ENCODE results near the gene KIF25.

Gene KIF25

DNA sequence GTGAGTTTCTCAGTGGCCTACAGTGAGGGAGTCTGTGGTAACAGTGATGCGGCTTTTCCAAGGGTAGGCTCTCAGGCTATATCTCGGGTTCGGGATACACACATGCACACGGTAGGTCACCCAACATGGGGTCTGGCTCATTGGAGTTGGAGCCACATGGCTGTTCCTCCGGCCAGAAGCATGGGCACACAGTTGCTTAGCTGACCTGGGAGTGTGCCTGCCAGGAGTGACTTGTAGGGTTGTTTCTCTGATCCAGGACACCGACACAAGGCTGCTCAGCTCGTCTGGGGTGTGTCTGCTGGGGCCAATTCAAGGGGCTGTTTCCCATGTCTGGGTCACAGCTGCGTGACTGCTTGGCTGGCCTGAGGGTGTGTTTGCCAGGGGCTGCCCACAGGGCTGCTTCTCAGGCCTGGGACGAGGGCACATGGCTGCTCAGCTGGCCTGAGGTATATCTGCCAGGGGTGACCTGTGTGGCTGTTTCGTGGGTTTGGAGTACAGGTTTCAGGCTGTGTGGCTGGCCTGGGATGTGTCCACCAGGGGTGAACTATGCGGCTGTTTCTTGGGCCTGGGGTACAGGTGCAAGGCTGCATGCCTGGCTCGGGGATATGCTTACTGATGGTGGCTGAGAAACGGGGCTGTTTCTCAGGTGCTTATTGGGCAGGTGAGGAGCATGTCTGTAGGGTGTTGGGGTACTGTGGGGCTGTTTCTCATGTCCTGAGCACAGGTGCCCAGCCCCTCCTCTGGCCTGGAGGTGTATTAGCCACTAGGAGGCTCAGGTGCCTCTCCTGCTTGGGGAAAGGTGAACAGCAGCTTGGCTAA lies 15.2 kb downstream of the KIF25 start:
- Mint-ChIP-seq H3K36me3 (ENCODE audit: low read depth) (no peaks in the 10 kb centered on the region), H3K27me3 (no peaks in the 10 kb centered on the region), H3K27ac (no peak overlapping the region), H3K4me1 (ENCODE audit: low read depth) (no peaks in the 10 kb centered on the region), H3K9me3 (peaks cover 65% of the 10 kb centered on the region), H3K4me3 (no peak overlapping the region)
- intact Hi-C loops (cut with micrococcal nuclease): no loop called here

DNA sequence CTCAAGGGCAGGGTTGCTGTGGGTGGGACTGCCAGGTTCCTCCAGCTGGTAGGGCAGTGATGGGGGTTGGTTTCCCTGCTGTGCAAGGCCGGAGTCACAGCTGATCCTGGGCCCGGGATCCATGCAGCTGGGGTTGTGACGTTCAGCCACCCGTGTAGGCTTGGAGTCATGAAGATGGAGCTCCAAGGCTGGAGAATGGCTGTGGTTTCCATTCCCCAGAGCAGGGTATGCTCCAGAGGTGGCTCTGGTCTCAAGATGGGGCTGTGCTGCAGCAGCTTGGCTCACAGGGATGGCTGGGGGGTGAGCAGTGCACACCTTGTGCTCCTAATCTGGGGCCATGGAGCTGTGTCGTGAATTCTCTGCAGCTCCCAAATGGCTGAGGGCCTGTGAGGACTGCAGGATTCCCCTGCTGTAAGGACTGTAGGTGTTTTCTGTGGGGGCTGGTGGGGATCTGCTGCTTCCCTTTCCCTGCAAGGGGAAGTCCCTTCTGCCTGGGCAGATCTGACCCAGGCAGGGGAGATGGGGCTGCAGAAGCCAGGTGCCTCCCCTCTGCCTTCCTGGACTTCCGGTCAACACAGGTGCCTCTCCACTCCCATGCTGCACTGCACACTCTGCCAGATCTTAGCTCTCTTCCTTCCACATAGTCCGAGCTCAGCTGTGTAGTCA lies 15.9 kb downstream of the KIF25 start:
- intact Hi-C loops (cut with micrococcal nuclease): no loop called here
- no peaks in the 10 kb centered on the region for H3K36me3 Mint-ChIP-seq (ENCODE audit: low read depth)
- H3K9me3 Mint-ChIP-seq: peaks cover 67% of the 10 kb centered on the region
- no peaks in the 10 kb centered on the region for H3K4me1 Mint-ChIP-seq (ENCODE audit: low read depth)
- no peaks in the 10 kb centered on the region for H3K27me3 Mint-ChIP-seq
- H3K27ac Mint-ChIP-seq: no peak overlapping the region
- H3K4me3 Mint-ChIP-seq: no peak overlapping the region

DNA sequence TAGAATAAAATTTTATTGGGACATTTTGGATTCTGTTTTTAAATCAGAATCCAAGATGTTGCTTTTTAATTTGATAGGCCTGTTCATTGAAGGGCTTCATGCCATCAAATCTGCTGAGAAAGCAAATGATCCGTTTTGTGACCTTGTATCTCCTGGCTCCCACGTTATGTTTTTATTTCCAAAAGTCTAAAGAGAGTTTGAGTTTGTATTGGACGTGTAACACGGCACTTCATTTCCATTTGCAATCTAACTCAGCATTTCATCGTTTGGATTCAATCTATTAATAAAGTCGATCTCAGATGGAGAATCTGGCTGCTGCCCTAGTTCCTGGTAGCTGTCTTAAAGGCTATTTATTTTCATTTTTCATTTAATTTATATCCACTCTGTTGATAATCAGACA lies 17.0 kb downstream of the KIF25 start:
- Mint-ChIP-seq H3K4me3 (no peak overlapping the region), H3K36me3 (ENCODE audit: low read depth) (no peaks in the 10 kb centered on the region), H3K9me3 (peaks cover 76% of the 10 kb centered on the region), H3K4me1 (ENCODE audit: low read depth) (no peaks in the 10 kb centered on the region), H3K27me3 (no peaks in the 10 kb centered on the region), H3K27ac (no peak overlapping the region)
- intact Hi-C loops (cut with micrococcal nuclease): no loop called here

DNA sequence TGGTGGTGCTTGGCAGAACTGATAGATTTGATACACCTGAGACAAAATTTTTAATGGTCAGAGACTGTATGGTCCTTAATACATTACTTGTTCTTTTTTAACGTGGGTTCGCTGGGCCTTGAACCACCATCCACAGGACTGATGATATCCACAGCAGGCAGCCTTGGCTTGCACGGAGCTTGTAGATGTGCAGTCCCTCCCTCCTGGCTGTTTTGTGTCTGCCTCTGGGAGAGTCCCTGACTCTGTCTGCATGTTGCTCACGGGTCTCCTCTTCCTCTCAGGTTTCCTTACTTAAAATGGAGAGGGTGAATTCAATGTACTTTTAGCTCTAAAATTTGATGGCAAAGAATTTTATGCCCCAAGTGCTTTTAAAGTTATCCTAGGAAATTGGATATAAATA lies 17.5 kb downstream of the KIF25 start:
- no peaks in the 10 kb centered on the region for H3K4me1 Mint-ChIP-seq (ENCODE audit: low read depth)
- no peak overlapping the region for H3K27ac Mint-ChIP-seq
- intact Hi-C loops (cut with micrococcal nuclease): no loop called here
- H3K27me3 Mint-ChIP-seq: peaks cover 1% of the 10 kb centered on the region
- H3K4me3 Mint-ChIP-seq: no peak overlapping the region
- H3K36me3 Mint-ChIP-seq (ENCODE audit: low read depth): no peaks in the 10 kb centered on the region
- H3K9me3 Mint-ChIP-seq: peaks cover 74% of the 10 kb centered on the region

DNA sequence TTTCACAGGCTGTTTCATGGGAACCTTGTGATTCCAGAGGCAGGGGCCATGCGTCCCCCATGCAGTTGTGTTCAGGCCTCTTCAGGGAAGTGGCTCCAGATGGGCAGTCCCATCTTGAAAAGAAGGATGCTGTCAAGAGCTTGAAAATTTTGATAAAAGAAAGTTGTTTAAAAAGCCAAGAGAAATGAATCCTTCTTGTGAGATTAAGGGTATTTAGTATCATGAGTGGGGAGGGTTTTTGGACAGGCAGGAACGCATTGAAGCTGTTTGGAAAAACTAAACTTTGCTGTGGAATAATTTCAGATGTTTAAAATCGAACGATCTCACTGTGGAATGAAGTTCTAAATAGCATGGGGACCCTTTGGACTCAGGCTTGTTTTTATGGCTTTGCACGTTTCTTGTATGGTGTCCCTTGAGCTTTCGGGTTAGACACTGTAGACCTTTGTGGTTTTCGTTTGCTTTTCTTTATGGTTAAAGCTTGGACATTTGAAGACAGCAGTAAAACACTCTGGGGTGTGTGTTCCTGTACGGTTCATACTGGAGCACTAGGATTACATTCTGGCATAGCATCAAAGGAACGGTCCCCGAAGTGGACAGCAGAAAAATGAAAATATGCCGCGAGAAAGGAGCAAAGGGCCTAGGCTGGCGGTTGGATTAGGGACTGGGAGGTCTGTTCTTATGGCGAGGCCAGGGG lies 18.2 kb downstream of the KIF25 start:
- H3K27ac Mint-ChIP-seq: no peak overlapping the region
- intact Hi-C loops (cut with micrococcal nuclease): no loop called here
- H3K4me3 Mint-ChIP-seq: no peak overlapping the region
- H3K36me3 Mint-ChIP-seq (ENCODE audit: low read depth): no peaks in the 10 kb centered on the region
- H3K27me3 Mint-ChIP-seq: peaks cover 2% of the 10 kb centered on the region
- peaks cover 68% of the 10 kb centered on the region for H3K9me3 Mint-ChIP-seq
- H3K4me1 Mint-ChIP-seq (ENCODE audit: low read depth): no peaks in the 10 kb centered on the region

DNA sequence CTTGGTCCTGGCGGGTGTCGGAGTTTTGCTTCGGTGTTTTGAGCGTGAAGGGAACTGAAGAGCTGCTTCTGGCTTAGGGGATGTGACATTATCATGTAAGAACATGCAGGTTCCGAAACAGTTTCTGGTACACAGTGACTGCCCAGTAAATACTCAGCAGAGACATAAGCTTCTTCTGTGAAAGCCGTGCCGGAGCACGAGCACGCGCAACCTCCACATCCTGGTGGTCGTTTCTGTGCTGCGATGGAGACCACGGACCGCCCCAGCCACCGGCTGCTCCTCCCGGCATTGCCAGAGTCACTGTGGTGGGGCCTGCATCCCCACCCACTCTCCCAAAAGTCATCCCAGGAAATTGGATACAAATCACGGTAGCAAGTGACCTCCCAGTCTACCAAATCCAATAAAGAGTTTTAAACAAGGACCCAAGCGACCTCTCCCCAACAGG lies 18.7 kb downstream of the KIF25 start:
- Mint-ChIP-seq H3K36me3 (ENCODE audit: low read depth) (no peaks in the 10 kb centered on the region), H3K9me3 (peaks cover 62% of the 10 kb centered on the region), H3K4me1 (ENCODE audit: low read depth) (no peaks in the 10 kb centered on the region), H3K4me3 (no peak overlapping the region), H3K27me3 (peaks cover 2% of the 10 kb centered on the region), H3K27ac (no peak overlapping the region)
- intact Hi-C loops (cut with micrococcal nuclease): no loop called here

DNA sequence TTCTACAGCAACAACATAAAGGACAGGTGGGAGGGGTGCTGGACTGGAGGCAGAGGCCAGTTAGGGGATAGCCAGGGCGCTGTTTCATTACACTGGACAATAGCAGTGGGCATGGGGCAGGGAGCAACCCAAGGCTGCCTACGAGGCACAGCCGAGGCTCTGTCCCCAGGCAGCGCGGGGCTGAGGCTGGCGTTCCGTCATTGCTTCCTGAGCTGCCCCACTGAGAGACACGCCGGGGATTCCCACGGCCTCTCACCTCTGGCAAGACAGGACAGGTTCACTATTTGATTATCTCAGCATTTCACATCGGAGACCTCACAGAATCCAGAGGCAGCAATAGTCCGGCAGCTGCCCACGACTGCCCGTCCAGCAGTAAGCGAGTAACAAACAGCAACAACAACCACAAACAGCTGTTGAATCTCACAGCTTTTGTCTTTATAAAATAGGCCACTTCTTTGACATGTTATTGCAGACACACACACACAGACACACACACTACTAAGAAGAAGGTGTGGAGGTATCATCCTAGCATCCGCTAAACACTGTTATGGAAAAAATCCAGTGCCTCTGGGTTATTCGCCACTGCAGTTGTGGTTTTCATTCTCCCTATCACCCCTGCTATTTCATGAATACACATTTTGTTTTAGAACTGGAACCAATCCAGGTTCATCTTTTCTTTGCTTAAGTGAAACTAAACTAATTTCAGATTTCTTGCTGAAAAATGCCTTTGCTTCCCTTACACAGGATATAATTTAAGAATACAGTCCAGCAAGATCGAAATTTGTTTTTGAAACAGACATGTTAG lies 19.5 kb downstream of the KIF25 start:
- intact Hi-C loops (cut with micrococcal nuclease): no loop called here
- H3K4me1 Mint-ChIP-seq (ENCODE audit: low read depth): no peaks in the 10 kb centered on the region
- no peaks in the 10 kb centered on the region for H3K36me3 Mint-ChIP-seq (ENCODE audit: low read depth)
- no peak overlapping the region for H3K27ac Mint-ChIP-seq
- H3K4me3 Mint-ChIP-seq: no peak overlapping the region
- H3K27me3 Mint-ChIP-seq: peaks cover 2% of the 10 kb centered on the region
- peaks cover 55% of the 10 kb centered on the region for H3K9me3 Mint-ChIP-seq

DNA sequence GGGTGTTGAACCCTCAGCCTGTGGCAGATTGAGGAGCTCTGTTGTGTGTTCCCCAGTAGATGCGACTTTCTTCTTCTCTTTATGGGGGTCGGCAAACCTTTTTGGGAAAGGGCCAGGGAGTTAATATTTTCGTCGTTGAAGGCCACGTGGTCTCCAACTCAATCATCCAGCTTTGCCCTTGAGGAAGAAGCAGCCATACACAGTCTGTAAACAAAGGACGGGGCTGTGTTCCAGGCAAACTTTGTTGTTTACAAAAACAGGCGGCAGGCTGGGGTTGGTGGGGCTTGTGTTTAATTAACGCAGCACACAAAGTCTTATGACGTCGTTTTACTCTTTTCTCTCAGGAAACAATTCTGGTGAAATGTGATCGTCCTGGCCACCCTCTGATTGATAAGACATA lies 20.2 kb downstream of the KIF25 start:
- Mint-ChIP-seq H3K27ac (no peak overlapping the region), H3K27me3 (peaks cover 2% of the 10 kb centered on the region), H3K36me3 (ENCODE audit: low read depth) (no peaks in the 10 kb centered on the region), H3K4me1 (ENCODE audit: low read depth) (no peaks in the 10 kb centered on the region), H3K9me3 (peaks cover 48% of the 10 kb centered on the region), H3K4me3 (no peak overlapping the region)
- intact Hi-C loops (cut with micrococcal nuclease): no loop called here

DNA sequence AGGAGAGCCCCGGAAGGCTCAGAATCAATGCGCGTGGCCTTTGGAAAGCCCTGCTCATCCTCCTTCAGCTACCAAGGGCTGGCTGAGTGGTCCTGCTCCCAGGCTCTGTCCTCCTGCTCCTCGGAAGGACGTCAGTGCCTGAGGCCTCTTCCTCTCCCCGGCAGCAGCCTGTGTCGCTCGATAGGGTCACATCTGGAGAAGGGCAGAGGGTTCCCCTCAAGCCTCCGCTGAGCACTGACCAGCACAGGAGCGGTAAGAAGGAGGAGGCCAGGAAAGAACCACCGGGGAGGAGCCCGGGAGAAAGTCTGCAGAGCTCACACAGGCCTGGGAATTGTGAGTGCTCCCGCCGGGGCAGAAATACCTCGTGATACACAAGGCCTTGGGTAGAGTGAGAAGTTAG lies 21.2 kb downstream of the KIF25 start:
- H3K36me3 Mint-ChIP-seq (ENCODE audit: low read depth): no peaks in the 10 kb centered on the region
- no peak overlapping the region for H3K4me3 Mint-ChIP-seq
- H3K4me1 Mint-ChIP-seq (ENCODE audit: low read depth): no peaks in the 10 kb centered on the region
- intact Hi-C loops (cut with micrococcal nuclease): no loop called here
- H3K27me3 Mint-ChIP-seq: peaks cover 3% of the 10 kb centered on the region
- H3K9me3 Mint-ChIP-seq: peaks cover 42% of the 10 kb centered on the region
- H3K27ac Mint-ChIP-seq: no peak overlapping the region

DNA sequence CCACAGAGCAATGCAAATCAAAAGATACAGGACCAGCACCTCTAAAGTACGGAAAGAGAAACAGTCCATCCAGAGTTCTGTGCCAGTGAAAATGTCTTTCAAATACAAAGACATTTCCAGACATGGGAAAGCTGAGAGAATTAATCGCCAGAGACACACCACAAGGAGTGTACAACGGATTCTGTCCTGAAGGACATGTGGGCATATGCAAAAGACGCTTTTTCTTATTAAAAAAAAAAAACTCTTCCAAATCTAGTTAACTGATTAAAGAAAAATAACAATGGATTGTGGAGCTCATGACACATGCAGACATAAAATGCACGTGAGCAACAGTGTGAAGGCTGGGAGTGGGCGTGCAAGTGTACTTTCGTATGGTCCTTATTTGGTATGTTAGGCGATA lies 22.8 kb downstream of the KIF25 start:
- intact Hi-C loops (cut with micrococcal nuclease): no loop called here
- Mint-ChIP-seq H3K36me3 (ENCODE audit: low read depth) (no peaks in the 10 kb centered on the region), H3K27ac (no peak overlapping the region), H3K4me3 (no peak overlapping the region), H3K9me3 (peaks cover 37% of the 10 kb centered on the region), H3K4me1 (ENCODE audit: low read depth) (no peaks in the 10 kb centered on the region), H3K27me3 (peaks cover 3% of the 10 kb centered on the region)

DNA sequence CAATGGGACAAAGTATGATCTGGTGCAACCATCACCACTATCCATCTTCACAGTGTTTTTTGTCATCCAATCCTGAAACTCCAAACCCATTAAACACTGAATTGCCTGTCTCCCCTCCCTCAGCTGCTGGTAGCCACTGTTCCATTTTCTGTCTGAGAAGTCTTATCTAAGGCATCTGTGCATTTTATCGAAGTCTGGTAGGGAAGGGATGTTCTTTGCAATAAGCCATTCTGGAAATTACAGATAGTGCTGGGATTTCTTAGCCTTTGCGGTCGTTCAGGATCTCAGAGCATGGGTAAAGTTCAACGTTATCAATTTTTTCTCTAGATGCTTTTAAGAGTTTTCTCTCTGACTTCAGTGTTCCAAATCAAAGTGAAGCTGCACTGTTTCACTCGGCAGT lies 24.1 kb downstream of the KIF25 start:
- intact Hi-C loops (cut with micrococcal nuclease): no loop called here
- Mint-ChIP-seq H3K4me3 (no peak overlapping the region), H3K27me3 (peaks cover 3% of the 10 kb centered on the region), H3K4me1 (ENCODE audit: low read depth) (no peaks in the 10 kb centered on the region), H3K9me3 (peaks cover 33% of the 10 kb centered on the region), H3K27ac (no peak overlapping the region), H3K36me3 (ENCODE audit: low read depth) (no peaks in the 10 kb centered on the region)

DNA sequence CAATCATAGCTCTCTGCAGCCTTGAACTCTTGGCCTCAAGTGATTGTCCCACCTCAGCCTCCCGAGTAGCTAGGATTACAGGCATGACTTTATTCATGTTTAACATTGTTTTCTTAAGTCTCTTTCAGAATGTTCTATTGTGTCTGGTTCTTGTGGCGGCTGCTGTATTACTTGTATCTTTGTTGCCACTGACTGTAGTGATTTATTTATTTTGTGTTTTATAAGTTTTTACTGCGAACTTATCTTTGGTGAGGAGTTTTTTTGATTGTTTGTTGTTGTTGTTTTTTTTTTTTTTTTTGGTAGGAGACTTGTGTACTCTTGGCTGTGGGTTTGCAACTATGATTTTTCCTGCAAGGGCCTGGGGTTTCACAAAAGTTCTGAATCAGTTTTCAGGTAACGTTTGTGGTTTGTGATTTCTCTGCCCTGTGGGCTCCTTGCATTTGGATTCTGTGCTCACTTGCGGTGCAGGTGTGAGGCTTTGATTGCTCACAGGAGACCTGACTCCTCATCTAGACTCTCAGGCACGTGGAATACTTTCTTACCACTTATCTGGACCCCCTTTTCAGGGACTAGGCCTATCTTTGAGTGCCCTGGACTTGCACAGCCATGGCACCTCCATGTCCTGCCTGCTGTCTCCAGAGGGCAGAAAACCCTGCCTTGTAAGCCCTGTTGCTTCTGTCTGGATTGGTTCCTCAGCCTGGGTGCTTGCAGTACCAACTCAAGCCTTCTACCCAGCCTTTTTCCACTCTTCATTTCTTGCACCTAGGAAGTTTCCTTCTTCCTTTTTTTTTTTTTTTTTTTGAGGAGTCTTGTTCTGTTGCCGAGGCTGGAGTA lies 25.2 kb downstream of the KIF25 start:
- H3K4me1 Mint-ChIP-seq (ENCODE audit: low read depth): no peaks in the 10 kb centered on the region
- H3K36me3 Mint-ChIP-seq (ENCODE audit: low read depth): no peaks in the 10 kb centered on the region
- intact Hi-C loops (cut with micrococcal nuclease): no loop called here
- H3K27me3 Mint-ChIP-seq: peaks cover 3% of the 10 kb centered on the region
- H3K27ac Mint-ChIP-seq: no peak overlapping the region
- no peak overlapping the region for H3K4me3 Mint-ChIP-seq
- H3K9me3 Mint-ChIP-seq: peaks cover 31% of the 10 kb centered on the region

DNA sequence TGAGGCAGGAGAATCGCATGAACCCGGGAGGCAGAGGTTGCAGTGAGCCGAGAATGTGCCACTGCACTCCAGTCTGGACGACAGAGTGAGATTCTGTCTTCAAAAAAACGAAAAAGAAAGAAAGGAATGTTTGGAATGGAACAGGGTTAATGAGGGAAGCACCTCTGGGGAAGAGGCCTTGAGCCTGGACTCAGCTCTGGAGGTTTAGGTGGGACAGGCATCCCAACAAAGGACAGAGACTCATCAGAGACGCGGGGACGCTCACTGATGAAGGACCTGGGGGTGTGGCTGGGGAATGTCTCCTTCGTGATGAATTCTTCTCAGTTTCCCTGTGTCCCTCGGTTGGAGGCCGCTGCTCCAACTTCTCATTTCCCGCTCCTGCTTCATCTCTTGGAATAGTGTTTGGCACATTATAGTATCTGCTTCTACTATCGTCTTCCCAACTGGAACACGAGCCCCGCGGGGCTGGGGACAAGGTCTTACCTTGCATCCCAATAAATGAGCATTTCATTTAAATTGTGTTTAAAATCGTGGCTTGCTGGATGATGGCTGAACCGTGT lies 27.6 kb downstream of the KIF25 start:
- H3K36me3 Mint-ChIP-seq (ENCODE audit: low read depth): no peaks in the 10 kb centered on the region
- no peak overlapping the region for H3K27ac Mint-ChIP-seq
- no peak overlapping the region for H3K4me3 Mint-ChIP-seq
- H3K9me3 Mint-ChIP-seq: peaks cover 24% of the 10 kb centered on the region
- intact Hi-C loops (cut with micrococcal nuclease): no loop called here
- H3K4me1 Mint-ChIP-seq (ENCODE audit: low read depth): no peaks in the 10 kb centered on the region
- peaks cover 1% of the 10 kb centered on the region for H3K27me3 Mint-ChIP-seq

All from dendritic cell treated with granulocyte-macrophage colony-stimulating factor and Interleukin-4, amounts not matched to agents 40 ng/mL and 50 ng/mL, for 4 days (primary cell).